ENCODE measurements around the gene CTBP1. TPM values are rescaled to one million over a fixed set of nuclear protein-coding genes. Genes with fewer than 3 reads are reported as not detected.

The CTBP1 gene
- total RNA-seq, 1 donor from 2014 or later = 171 TPM

DNA sequence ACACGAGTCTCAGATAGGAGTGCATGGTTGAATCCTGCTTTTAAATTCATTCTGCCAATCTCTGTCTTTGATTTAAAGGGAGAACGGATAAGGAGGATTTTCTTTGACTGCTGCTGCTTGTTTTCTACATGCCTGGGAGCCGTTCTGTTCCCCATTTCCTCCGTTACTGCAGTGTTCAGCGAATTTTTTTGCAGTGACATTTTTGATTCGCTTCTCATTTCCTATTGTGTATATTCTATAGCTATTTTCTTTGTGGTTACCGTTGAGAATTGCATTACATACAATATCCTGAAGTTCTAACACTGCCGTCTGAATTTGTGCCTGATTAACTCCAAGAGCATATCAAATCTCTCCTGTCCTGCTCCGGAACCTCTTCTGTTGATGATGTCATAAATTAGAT, 25.9 kb upstream of the CTBP1 start:
- no peaks in the 10 kb centered on the region for H3K4me1 Mint-ChIP-seq
- Histone ChIP-seq H3K9ac (no peak overlapping the region), H3K4me3 (no peak overlapping the region), H3K27ac (no peak overlapping the region), H3K36me3 (no peaks in the 10 kb centered on the region), H3K9me3 (ENCODE audit: low read depth) (no peaks in the 10 kb centered on the region), H3K4me2 (no peak overlapping the region), H4K20me1 (ENCODE audit: low read depth) (no peaks in the 10 kb centered on the region), H2AFZ (replicated peaks) (no peak overlapping the region), H3K4me1 (no peaks in the 10 kb centered on the region), H3F3A (ENCODE audit: low read depth) (no peaks in the 10 kb centered on the region), H3K79me2 (ENCODE audit: low read depth) (no peaks in the 10 kb centered on the region), H3K27me3 (peaks cover 6% of the 10 kb centered on the region)
- no peak for DNase-seq (ENCODE audit: low spot score)
- peaks cover 7% of the 10 kb centered on the region for H3K36me3 Mint-ChIP-seq
- TF ChIP-seq EZH2phosphoT487 (IDR thresholded peaks at IDR 0.05) (no peak), EZH2 (IDR thresholded peaks at IDR 0.05) (no peak)
- TF ChIP-seq, protein P1, sequence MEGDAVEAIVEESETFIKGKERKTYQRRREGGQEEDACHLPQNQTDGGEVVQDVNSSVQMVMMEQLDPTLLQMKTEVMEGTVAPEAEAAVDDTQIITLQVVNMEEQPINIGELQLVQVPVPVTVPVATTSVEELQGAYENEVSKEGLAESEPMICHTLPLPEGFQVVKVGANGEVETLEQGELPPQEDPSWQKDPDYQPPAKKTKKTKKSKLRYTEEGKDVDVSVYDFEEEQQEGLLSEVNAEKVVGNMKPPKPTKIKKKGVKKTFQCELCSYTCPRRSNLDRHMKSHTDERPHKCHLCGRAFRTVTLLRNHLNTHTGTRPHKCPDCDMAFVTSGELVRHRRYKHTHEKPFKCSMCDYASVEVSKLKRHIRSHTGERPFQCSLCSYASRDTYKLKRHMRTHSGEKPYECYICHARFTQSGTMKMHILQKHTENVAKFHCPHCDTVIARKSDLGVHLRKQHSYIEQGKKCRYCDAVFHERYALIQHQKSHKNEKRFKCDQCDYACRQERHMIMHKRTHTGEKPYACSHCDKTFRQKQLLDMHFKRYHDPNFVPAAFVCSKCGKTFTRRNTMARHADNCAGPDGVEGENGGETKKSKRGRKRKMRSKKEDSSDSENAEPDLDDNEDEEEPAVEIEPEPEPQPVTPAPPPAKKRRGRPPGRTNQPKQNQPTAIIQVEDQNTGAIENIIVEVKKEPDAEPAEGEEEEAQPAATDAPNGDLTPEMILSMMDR (IDR thresholded peaks at IDR 0.05) = no peak
- peaks cover 7% of the 10 kb centered on the region for H3K27me3 Mint-ChIP-seq (ENCODE audit: insufficient read depth, low read depth)
- peaks cover 8% of the 10 kb centered on the region for H3K9me3 Mint-ChIP-seq
- H3K27ac Mint-ChIP-seq = no peak overlapping the region
- no peak overlapping the region for H3K4me3 Mint-ChIP-seq

DNA sequence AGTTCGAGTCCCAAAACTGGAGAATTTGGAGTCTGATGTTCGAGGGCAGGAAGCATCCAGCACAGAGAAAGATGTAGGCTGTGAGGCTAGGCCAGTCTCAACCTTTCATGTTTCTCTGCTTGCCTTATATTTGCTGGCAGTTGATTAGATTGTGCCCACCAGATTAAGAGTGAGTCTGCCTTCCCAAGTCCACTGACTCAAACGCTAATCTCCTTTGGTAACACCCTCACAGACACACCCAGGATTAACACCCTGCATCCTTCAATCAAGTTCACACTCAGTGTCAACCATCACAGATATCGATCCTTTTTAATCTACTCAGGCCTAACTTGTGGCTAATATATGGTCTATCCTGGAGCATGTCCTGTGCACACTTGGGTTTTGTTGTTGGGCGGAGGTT, 22.8 kb upstream of the CTBP1 start:
- H3K27ac Mint-ChIP-seq = no peak overlapping the region
- peaks cover 31% of the 10 kb centered on the region for H3K9me3 Mint-ChIP-seq
- Histone ChIP-seq H3F3A (ENCODE audit: low read depth) (no peaks in the 10 kb centered on the region), H3K36me3 (no peaks in the 10 kb centered on the region), H3K79me2 (ENCODE audit: low read depth) (no peaks in the 10 kb centered on the region), H3K27me3 (no peaks in the 10 kb centered on the region), H3K9ac (no peak overlapping the region), H3K27ac (no peak overlapping the region), H4K20me1 (ENCODE audit: low read depth) (no peaks in the 10 kb centered on the region), H3K4me3 (no peak overlapping the region), H2AFZ (replicated peaks) (no peak overlapping the region), H3K4me1 (no peaks in the 10 kb centered on the region), H3K4me2 (no peak overlapping the region), H3K9me3 (ENCODE audit: low read depth) (peaks cover 5% of the 10 kb centered on the region)
- DNase-seq (ENCODE audit: low spot score) = no peak
- peaks cover 7% of the 10 kb centered on the region for H3K27me3 Mint-ChIP-seq (ENCODE audit: insufficient read depth, low read depth)
- H3K4me3 Mint-ChIP-seq = no peak overlapping the region
- TF ChIP-seq, protein P1 (IDR thresholded peaks at IDR 0.05) = no peak
- TF ChIP-seq EZH2phosphoT487 (IDR thresholded peaks at IDR 0.05) = no peak
- no peak for TF ChIP-seq EZH2 (IDR thresholded peaks at IDR 0.05)
- H3K36me3 Mint-ChIP-seq = peaks cover 14% of the 10 kb centered on the region
- H3K4me1 Mint-ChIP-seq = no peaks in the 10 kb centered on the region

DNA sequence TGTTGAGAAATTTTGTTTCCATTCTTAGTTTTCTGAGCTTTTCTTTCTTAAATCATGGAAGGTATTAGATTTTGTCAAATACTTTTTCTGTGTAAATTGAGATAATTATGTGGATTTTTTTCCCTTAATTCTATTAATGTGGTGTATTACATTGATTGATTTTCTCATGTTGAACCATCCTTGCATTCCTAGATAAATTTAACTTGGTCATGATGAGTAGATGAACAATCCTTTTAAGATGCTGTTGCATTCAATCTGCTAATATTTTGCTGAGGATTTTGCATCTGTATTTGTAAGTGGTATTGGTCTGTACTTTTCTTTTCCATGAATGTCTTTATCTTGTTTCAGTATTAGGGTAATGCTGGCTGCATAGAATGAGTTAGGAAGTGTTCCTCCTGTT, 20.3 kb upstream of the CTBP1 start:
- no peak overlapping the region for H3K27ac ChIP-seq
- H3K9me3 ChIP-seq (ENCODE audit: low read depth) = peaks cover 5% of the 10 kb centered on the region
- no peaks in the 10 kb centered on the region for H3K4me1 Mint-ChIP-seq
- H3K4me2 ChIP-seq = no peak overlapping the region
- H3K36me3 ChIP-seq = no peaks in the 10 kb centered on the region
- no peak for TF ChIP-seq EZH2phosphoT487 (IDR thresholded peaks at IDR 0.05)
- TF ChIP-seq EZH2 (IDR thresholded peaks at IDR 0.05) = no peak
- TF ChIP-seq, protein P1 (IDR thresholded peaks at IDR 0.05) = no peak
- H3K4me1 ChIP-seq = no peaks in the 10 kb centered on the region
- no peak overlapping the region for H3K9ac ChIP-seq
- no peak for DNase-seq (ENCODE audit: low spot score)
- no peak overlapping the region for H3K4me3 Mint-ChIP-seq
- no peaks in the 10 kb centered on the region for H3K27me3 ChIP-seq
- no peak overlapping the region for H3K27ac Mint-ChIP-seq
- no peaks in the 10 kb centered on the region for H4K20me1 ChIP-seq (ENCODE audit: low read depth)
- H3K4me3 ChIP-seq = no peak overlapping the region
- H3F3A ChIP-seq (ENCODE audit: low read depth) = no peaks in the 10 kb centered on the region
- H3K27me3 Mint-ChIP-seq (ENCODE audit: insufficient read depth, low read depth) = peaks cover 5% of the 10 kb centered on the region
- H3K36me3 Mint-ChIP-seq = peaks cover 23% of the 10 kb centered on the region
- peaks cover 44% of the 10 kb centered on the region for H3K9me3 Mint-ChIP-seq
- H2AFZ ChIP-seq (replicated peaks) = no peak overlapping the region
- H3K79me2 ChIP-seq (ENCODE audit: low read depth) = no peaks in the 10 kb centered on the region
